ENCODE results near the gene PRIM1. TPM values are rescaled to one million over a fixed set of nuclear protein-coding genes. Genes with fewer than 3 reads are reported as not detected.
A peak's percentile ranks its signal among the peaks of the same experiment; 100 is the strongest.

Gene PRIM1
- total and polyA plus RNA-seq, 8 donors, result 4.3 to 45.5 (median 5.7) TPM; not detected in 1

DNA sequence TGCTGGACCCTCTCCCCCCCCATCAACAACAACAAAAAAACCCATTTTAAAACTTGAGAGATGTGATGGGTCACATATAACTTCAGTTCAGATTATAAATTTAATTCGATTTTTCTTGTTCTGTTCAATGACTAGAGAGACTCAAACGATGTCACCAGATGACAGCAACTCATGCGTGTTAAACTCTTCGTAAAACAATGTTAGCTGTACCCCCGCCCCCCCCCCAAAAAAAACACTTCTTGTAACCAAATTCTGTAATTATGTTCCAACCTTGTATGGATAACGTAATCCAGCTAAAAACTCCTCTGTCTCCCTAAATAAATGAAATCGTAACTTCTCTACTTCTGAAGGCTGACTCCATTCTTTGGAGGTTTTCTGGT, 26.4 kb downstream of the PRIM1 start:
- intact Hi-C loops (cut with DNase I; ENCODE audit: low total_unique reads), result loop anchor here (10.0 kb wide), 1 partner anchor 81 kb away; the partner anchor contains the start of gene ATP5F1B
- Histone ChIP-seq H3K4me1 (peaks cover 36 to 50% (median 47%) of the 10 kb centered on the region in 4 donors), H3K9me3 (no peaks in the 10 kb centered on the region), H3K27me3 (no peaks in the 10 kb centered on the region), H3K27ac (peak overlapping the region; percentile 86 to 96 (median 90)), H3K36me3 (peaks cover 0 to 25% (median 18%) of the 10 kb centered on the region in 4 donors), H3K4me3 (peak overlapping the region; percentile 72 to 93 (median 85))
- 32 to 43% (median 34%) methylated on average over 7 of the region's 7 CpGs for WGBS, 5 donors
- no peak for TF ChIP-seq POLR2A (IDR thresholded peaks at IDR 0.05)
- TF ChIP-seq, protein P1, sequence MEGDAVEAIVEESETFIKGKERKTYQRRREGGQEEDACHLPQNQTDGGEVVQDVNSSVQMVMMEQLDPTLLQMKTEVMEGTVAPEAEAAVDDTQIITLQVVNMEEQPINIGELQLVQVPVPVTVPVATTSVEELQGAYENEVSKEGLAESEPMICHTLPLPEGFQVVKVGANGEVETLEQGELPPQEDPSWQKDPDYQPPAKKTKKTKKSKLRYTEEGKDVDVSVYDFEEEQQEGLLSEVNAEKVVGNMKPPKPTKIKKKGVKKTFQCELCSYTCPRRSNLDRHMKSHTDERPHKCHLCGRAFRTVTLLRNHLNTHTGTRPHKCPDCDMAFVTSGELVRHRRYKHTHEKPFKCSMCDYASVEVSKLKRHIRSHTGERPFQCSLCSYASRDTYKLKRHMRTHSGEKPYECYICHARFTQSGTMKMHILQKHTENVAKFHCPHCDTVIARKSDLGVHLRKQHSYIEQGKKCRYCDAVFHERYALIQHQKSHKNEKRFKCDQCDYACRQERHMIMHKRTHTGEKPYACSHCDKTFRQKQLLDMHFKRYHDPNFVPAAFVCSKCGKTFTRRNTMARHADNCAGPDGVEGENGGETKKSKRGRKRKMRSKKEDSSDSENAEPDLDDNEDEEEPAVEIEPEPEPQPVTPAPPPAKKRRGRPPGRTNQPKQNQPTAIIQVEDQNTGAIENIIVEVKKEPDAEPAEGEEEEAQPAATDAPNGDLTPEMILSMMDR (IDR thresholded peaks at IDR 0.05), result no peak
- no peak for DNase-seq

DNA sequence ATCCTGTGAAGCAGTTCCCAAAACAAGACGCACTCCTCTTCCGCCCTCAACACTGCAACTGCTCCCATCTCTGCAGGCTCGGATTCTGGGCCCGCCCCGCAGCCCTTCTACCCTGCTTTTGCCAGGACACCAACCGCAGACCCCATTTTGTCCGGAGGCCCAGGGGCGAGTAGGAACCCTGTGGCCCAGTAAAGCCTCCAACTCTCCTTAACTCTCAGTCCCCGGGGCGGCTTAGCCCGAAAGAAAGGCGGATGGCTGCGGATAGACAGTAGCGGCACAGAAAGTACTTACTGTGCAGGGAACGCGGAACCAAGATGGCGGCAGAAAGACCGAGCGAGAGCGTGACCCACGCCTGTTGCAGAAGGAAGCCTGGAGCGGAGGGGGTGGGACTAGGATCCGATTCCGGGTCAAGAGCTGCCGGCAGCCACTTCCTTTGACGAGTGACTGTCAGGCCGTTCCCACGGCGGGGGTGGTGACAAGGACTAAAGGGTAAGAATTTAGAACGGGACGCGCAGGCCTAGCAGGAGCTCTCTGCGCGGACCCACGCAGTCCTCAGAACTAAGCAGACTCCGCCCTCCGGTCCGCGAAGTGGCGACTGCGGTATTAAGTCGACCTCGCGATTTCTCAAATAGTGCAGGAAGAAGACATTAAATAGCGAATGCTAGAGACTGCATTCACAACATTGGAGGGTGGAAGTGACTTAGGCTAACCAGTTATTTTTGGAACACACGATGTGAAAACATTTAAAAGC, 27.0 kb downstream of the PRIM1 start, which contains the start of gene NACA:
TSS of gene NACA (minus strand) at position 328 of the 751 bp plus-strand sequence. CDS start 778 bp downstream, outside the sequence.
- 0 to 1% (median 0%) methylated on average over 34 to 46 of the region's 46 CpGs for WGBS, 5 donors
- intact Hi-C loops (cut with DNase I; ENCODE audit: low total_unique reads), result loop anchor here (10.0 kb wide), 1 partner anchor 80 kb away; the partner anchor contains the start of gene ATP5F1B
- peaks cover 42 to 55% (median 53%) of the 10 kb centered on the region in 4 donors for H3K4me1 ChIP-seq
- TF ChIP-seq POLR2A (IDR thresholded peaks at IDR 0.05), result peak in 2 of 4 donors; percentile 73 to 93
- TF ChIP-seq, protein P1 (IDR thresholded peaks at IDR 0.05), result no peak
- TF ChIP-seq POLR2AphosphoS5 (IDR thresholded peaks at IDR 0.05), result peak; percentile 96 to 98 (median 98)
- TF ChIP-seq EP300 (IDR thresholded peaks at IDR 0.05), result no peak
- peak within 1 kb of the TSS; percentile 86 to 96 (median 90) for H3K27ac ChIP-seq
- H3K27me3 ChIP-seq, result no peaks in the 10 kb centered on the region
- H3K9me3 ChIP-seq, result no peaks in the 10 kb centered on the region
- peaks cover under 1 to 25% (median 19%) of the 10 kb centered on the region in 4 donors for H3K36me3 ChIP-seq
- peak within 1 kb of the TSS; percentile 72 to 93 (median 85) for H3K4me3 ChIP-seq
- peak; percentile 98 to 99 for DNase-seq

DNA sequence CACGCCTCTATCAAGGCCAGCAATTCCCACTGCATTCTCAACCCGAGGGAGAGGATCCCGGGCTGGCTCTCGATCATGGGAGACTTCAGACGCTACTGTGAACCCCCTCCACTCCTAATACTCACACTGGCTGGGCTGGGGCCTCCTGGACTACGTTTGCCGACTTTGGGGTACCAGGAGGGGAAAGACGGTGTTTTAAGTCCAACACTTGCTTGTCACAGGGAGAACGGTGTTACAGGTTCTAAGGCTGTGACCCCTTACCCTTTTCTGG, 27.5 kb downstream of the PRIM1 start:
- Histone ChIP-seq H3K36me3 (peaks cover 5 to 25% (median 20%) of the 10 kb centered on the region in 4 donors), H3K9me3 (no peaks in the 10 kb centered on the region), H3K4me3 (peak overlapping the region; percentile 72 to 93 (median 85)), H3K27me3 (no peaks in the 10 kb centered on the region), H3K27ac (peak overlapping the region; percentile 86 to 96 (median 90)), H3K4me1 (peaks cover 47 to 60% (median 58%) of the 10 kb centered on the region in 4 donors)
- no peak for DNase-seq
- 0 to 3% (median 0%) methylated on average over 7 to 9 of the region's 9 CpGs for WGBS, 5 donors
- TF ChIP-seq POLR2A (IDR thresholded peaks at IDR 0.05), result no peak
- no peak for TF ChIP-seq EP300 (IDR thresholded peaks at IDR 0.05)
- TF ChIP-seq, protein P1 (IDR thresholded peaks at IDR 0.05), result no peak
- TF ChIP-seq POLR2AphosphoS5 (IDR thresholded peaks at IDR 0.05), result no peak
- intact Hi-C loops (cut with DNase I; ENCODE audit: low total_unique reads), result loop anchor here (10.0 kb wide), 1 partner anchor 80 kb away; the partner anchor contains the start of gene ATP5F1B

DNA sequence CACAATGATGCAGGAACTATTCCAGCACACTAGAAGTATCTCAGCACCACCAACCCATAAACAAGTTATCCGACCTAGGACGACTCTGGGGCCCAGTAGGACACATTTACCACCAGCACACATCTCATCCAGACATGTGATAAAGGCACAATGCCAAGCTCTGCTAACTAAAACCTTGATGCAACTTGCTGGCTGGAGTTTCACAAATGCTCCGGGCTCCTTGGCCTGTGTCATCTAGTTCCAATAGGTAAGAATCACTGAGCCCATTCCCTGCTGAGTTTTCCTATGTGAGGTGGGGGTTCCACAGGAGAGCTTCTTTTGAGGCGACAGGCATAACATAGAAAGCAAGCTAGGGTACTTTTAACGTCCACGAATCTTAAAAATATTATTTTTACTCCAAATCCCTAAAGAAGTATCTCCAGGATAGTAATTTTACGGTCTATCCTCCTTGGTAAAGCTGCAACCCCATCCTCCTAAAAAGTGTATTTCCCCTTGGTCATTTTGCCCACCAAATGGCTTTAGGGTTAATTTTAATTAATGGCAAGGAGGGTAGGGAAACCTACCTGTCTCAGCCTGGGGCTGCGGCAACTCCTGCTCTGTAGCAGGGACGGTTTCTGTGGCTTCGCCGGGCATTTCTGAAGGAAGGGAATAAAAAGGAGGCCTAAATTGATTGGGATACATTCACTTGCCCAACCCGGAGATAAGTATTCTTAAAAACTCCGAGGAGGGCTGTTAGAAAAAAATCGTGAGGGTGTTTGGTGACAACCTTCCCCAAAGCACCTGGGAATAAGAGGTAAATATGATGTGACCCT, 28.0 kb downstream of the PRIM1 start:
- Histone ChIP-seq H3K36me3 (peaks cover 11 to 27% (median 23%) of the 10 kb centered on the region in 4 donors), H3K4me3 (peak overlapping the region; percentile 72 to 93 (median 85)), H3K9me3 (no peaks in the 10 kb centered on the region), H3K4me1 (peaks cover 52 to 66% (median 63%) of the 10 kb centered on the region in 4 donors), H3K27ac (peak overlapping the region; percentile 86 to 96 (median 90)), H3K27me3 (no peaks in the 10 kb centered on the region)
- DNase-seq, result peak; percentile 34 to 72
- intact Hi-C loops (cut with DNase I; ENCODE audit: low total_unique reads), result loop anchor here (10.0 kb wide), 1 partner anchor 79 kb away; the partner anchor contains the start of gene ATP5F1B
- WGBS, 5 donors, result 0 to 2% (median 1%) methylated on average over 14 of the region's 14 CpGs
- TF ChIP-seq POLR2AphosphoS5 (IDR thresholded peaks at IDR 0.05), result peak; percentile 9 to 46 (median 25)
- no peak for TF ChIP-seq POLR2A (IDR thresholded peaks at IDR 0.05)

All from stomach (tissue), 9 donors.